Sigmoid colon (tissue), 3 donors: ENCODE data around the gene GSS.

Source experiments
- CTCF ChIP-seq, 4 experiments: fragments of 450-650 bp in 3 of 4; fragments of 200-600 bp in 1 of 4; IDR thresholded peaks; one replicate each; pipeline ENCODE4 v1.5.1; 2016 to 2019; ENCODE audit warnings: antibody characterized with exemption in 4 of 4, mild to moderate bottlenecking in 3 of 4, moderate library complexity in 2 of 4
- POLR2A ChIP-seq, 2 donors: fragments of 450-650 bp; IDR thresholded peaks; one replicate each; pipeline ENCODE4 v1.6.1; 2016; ENCODE audit warnings: antibody characterized with exemption in 2 of 2, mild to moderate bottlenecking in 2 of 2, moderate library complexity in 2 of 2

DNA sequence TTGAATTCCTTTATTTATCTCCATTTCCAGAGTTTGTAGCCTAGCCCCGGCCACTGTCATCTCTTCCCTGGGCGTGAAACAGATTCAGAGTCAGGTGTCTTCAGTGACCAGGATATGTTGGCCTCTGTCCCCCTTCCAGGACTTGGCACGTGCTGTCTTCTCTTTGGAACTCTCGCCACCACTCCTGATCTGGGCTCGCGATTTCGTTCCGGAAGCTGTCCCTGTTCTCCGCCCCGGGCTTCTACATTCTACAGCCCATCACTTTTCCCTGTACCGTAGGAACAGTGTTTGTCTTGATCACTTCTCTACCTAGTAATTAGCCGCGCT, 739 bp downstream of the GSS start:
- no peak for TF ChIP-seq CTCF (IDR thresholded peaks at IDR 0.05)
- no peak for TF ChIP-seq POLR2A (IDR thresholded peaks at IDR 0.05)
